PC-3 (cell line): Measurements from ENCODE around the gene ELL2. TPM values are rescaled to one million over a fixed set of nuclear protein-coding genes. Genes with fewer than 3 reads are reported as not detected.

Experiments used
- ATAC-seq: fragments of 200-7000 bp; cut with Tn5 transposase; 2 replicates; pipeline ENCODE4 v1.9.1; 2020; ENCODE audit warnings: mild to moderate bottlenecking, moderate library complexity
- BruUV-seq: library from RNA; stranded (reverse); fragments of 400-500 nt; replicated peaks from 2 replicates; lab custom pipeline; 2021; lab: Mats Ljungman, UMichigan
- CTCF ChIA-PET: fragments of 300-600 bp; sonication (Branson Sonifier 250); formaldehyde crosslinking; loops from one replicate; lab custom pipeline; 2022; ENCODE audit warnings: antibody characterized with exemption; lab: Charles Lee
- POLR2A ChIA-PET: fragments of 300-600 bp; sonication (Branson Sonifier 250); formaldehyde crosslinking; loops from one replicate; lab custom pipeline; 2022; ENCODE audit warnings: antibody characterized with exemption; ENCODE audit not compliant: unreplicated experiment; lab: Charles Lee
- DNase-seq: peaks from one replicate; pipeline ENCODE4 v3.0.0-alpha.2; 2015
- H2AFZ ChIP-seq: fragments of 300-600 bp; sonication (generic); 2 replicates; pipeline ENCODE4 v1.6.0; 2016; ENCODE audit warnings: antibody characterized with exemption, low read length
- H3F3A ChIP-seq: fragments of 300-600 bp; sonication (generic); one replicate; pipeline ENCODE4 v1.6.0; 2017; ENCODE audit warnings: antibody characterized with exemption, low read length, control low read depth, mild to moderate bottlenecking; ENCODE audit not compliant: unreplicated experiment
- H3K27ac ChIP-seq: fragments of 300-600 bp; sonication (generic); 2 replicates; pipeline ENCODE4 v1.5.1; 2016; ENCODE audit warnings: mild to moderate bottlenecking, low read length
- H3K27me3 ChIP-seq: fragments of 300-600 bp; sonication (generic); 2 replicates; pipeline ENCODE4 v1.6.1; 2016; ENCODE audit warnings: low read length, mixed read lengths
- H3K36me3 ChIP-seq: fragments of 300-600 bp; sonication (generic); 2 replicates; pipeline ENCODE4 v1.6.1; 2016; ENCODE audit warnings: low read depth, mixed run types, low read length, mixed read lengths
- H3K4me1 ChIP-seq: fragments of 300-600 bp; sonication (generic); 2 replicates; pipeline ENCODE4 v1.5.1; 2016; ENCODE audit warnings: low read length; ENCODE audit not compliant: insufficient read depth
- H3K4me2 ChIP-seq: fragments of 300-600 bp; sonication (generic); 2 replicates; pipeline ENCODE4 v1.6.0; 2016; ENCODE audit warnings: low read length
- H3K4me3 ChIP-seq: fragments of 300-600 bp; sonication (generic); 2 replicates; pipeline ENCODE4 v1.5.1; 2016; ENCODE audit warnings: mild to moderate bottlenecking, low read length, mixed read lengths
- H3K79me2 ChIP-seq: fragments of 300-600 bp; sonication (generic); 2 replicates; pipeline ENCODE4 v1.6.1; 2017; ENCODE audit warnings: low read length, mixed read lengths
- H3K9ac ChIP-seq: fragments of 300-600 bp; sonication (generic); 2 replicates; pipeline ENCODE4 v1.6.0; 2016; ENCODE audit warnings: mild to moderate bottlenecking, low read length
- H3K9me2 ChIP-seq: fragments of 300-600 bp; sonication (generic); replicated peaks from 2 replicates; pipeline ENCODE4 v1.6.1; 2016; ENCODE audit warnings: mixed run types, low read length, mixed read lengths
- H3K9me3 ChIP-seq: fragments of 300-600 bp; sonication (generic); 2 replicates; pipeline ENCODE4 v1.6.1; 2016; ENCODE audit warnings: low read length, mixed read lengths
- H4K20me1 ChIP-seq: fragments of 300-600 bp; sonication (generic); 2 replicates; pipeline ENCODE4 v1.6.1; 2016; ENCODE audit warnings: low read length, mixed read lengths
- CTCF ChIP-seq: fragments of 300-600 bp; sonication (generic); conservative IDR thresholded peaks from 2 replicates; pipeline ENCODE4 v1.5.1; 2017; ENCODE audit warnings: antibody characterized with exemption, low read depth, mild to moderate bottlenecking, low read length
- EZH2 ChIP-seq: fragments of 300-600 bp; sonication (generic); IDR thresholded peaks from one replicate; pipeline ENCODE4 v1.6.1; 2017; ENCODE audit warnings: antibody characterized with exemption, mild to moderate bottlenecking, low read length; ENCODE audit not compliant: unreplicated experiment
- EZH2phosphoT487 ChIP-seq: fragments of 300-600 bp; sonication (generic); IDR thresholded peaks from 2 replicates; pipeline ENCODE4 v1.6.1; 2018; ENCODE audit warnings: mild to moderate bottlenecking, antibody characterized with exemption, low read length, borderline replicate concordance
- intact Hi-C: fragments of 100-400 bp; cut with micrococcal nuclease; formaldehyde crosslinking; loops from 2 replicates; pipeline ENCODE4 v1.9.0; 2023
- total RNA-seq: library from RNA; depleted of rRNA; stranded (reverse); fragments of >200 nt; gene quantifications from 2 replicates; pipeline ENCODE4 v1.2.3, GENCODE V29; 2014

Gene ELL2
- total RNA-seq, 1 experiment from 2014 or later: 72.2 TPM

- Histone ChIP-seq H3K9me3 (no peaks in the 10 kb centered on the region), H3K9me2 (no peaks in the 10 kb centered on the region), H3K27ac (no peak overlapping the region), H3K79me2 (no peaks in the 10 kb centered on the region), H3K27me3 (no peaks in the 10 kb centered on the region), H4K20me1 (no peaks in the 10 kb centered on the region), H3K9ac (no peak overlapping the region), H3K4me3 (no peak overlapping the region), H3F3A (no peaks in the 10 kb centered on the region), H3K4me1 (no peaks in the 10 kb centered on the region), H3K4me2 (no peak overlapping the region), H3K36me3 (no peaks in the 10 kb centered on the region), H2AFZ (no peak overlapping the region)
- no TSS peak for BruUV-seq
- CTCF ChIA-PET: no interaction called here
- intact Hi-C loops: no loop called here
- ATAC-seq: no peak
- POLR2A ChIA-PET: no interaction called here
- TF ChIP-seq CTCF: no peak
- no peak for TF ChIP-seq EZH2phosphoT487
- TF ChIP-seq EZH2: no peak
- no peak for DNase-seq
Measured at GRCh38 chr5:96000308-96000707, 38.7 kb upstream of the ELL2 start.

DNA sequence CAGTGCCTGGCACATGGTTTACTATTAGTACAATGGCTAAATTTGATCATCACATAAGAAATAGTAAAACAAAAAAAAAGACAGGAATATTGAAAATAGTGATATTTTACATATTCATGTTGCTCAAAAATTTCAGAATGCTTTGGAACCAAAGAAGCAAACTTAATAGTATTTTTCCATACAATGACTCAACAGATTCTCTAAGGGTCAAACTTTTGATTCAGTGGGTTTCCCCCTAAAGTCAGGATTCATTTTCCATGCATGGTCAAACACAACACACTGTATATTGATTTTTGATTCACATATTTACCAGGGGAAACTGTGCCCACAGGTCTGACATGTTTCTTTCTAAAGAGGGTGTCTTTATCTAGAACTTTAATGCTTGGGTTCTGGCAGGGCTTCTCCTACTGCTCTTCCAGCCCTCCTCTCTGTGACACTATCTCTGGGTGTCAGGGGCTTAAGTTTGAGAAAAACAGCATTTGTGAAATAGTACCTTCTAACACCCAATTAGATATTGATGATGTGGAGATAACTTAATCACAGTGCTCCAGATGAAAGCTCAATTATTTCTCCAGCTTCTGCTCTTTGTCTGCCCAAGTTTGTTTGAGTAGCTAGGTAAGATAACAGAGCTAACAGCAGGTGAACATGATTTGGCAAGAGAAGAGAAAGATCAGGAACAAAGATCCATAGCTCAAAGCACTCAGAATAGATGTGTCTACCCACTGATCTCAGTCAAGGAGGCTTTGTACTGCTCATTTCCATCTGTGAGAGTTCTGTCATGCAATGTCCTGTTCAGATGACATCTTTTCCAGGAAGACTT lies 35.5 kb upstream of the ELL2 start:
- Histone ChIP-seq H4K20me1 (no peaks in the 10 kb centered on the region), H3K27me3 (no peaks in the 10 kb centered on the region), H3K36me3 (no peaks in the 10 kb centered on the region), H3K4me3 (no peak overlapping the region), H3K79me2 (no peaks in the 10 kb centered on the region), H3K27ac (no peak overlapping the region), H2AFZ (no peak overlapping the region), H3K4me1 (no peaks in the 10 kb centered on the region), H3F3A (no peaks in the 10 kb centered on the region), H3K9me3 (no peaks in the 10 kb centered on the region), H3K4me2 (no peak overlapping the region), H3K9me2 (no peaks in the 10 kb centered on the region), H3K9ac (no peak overlapping the region)
- TF ChIP-seq EZH2phosphoT487 (no peak), CTCF (no peak), EZH2 (no peak)
- ATAC-seq (no peak), DNase-seq (no peak)
- intact Hi-C loops: no loop called here
- CTCF ChIA-PET: no interaction called here
- no TSS peak for BruUV-seq
- POLR2A ChIA-PET: no interaction called here

- ChIA-PET CTCF (no interaction called here), POLR2A (no interaction called here)
- H3K9me3 ChIP-seq: no peaks in the 10 kb centered on the region
- H3K9ac ChIP-seq: no peak overlapping the region
- no peaks in the 10 kb centered on the region for H3F3A ChIP-seq
- H3K4me1 ChIP-seq: no peaks in the 10 kb centered on the region
- no peak overlapping the region for H2AFZ ChIP-seq
- H3K27me3 ChIP-seq: no peaks in the 10 kb centered on the region
- H3K36me3 ChIP-seq: no peaks in the 10 kb centered on the region
- H3K27ac ChIP-seq: no peak overlapping the region
- ATAC-seq (no peak), DNase-seq (no peak)
- TF ChIP-seq CTCF (no peak), EZH2 (no peak), EZH2phosphoT487 (no peak)
- intact Hi-C loops: no loop called here
- H3K4me3 ChIP-seq: no peak overlapping the region
- no peaks in the 10 kb centered on the region for H3K79me2 ChIP-seq
- no peak overlapping the region for H3K4me2 ChIP-seq
- no peaks in the 10 kb centered on the region for H3K9me2 ChIP-seq
- no TSS peak for BruUV-seq
- no peaks in the 10 kb centered on the region for H4K20me1 ChIP-seq
Measured at GRCh38 chr5:95995962-95996489, 34.4 kb upstream of the ELL2 start.
